ENCODE measurements around the gene MAML2. TPM values are rescaled to one million over a fixed set of nuclear protein-coding genes. Genes with fewer than 3 reads are reported as not detected.
"Not testable (repeated sequence)": the region's sequence is repeated elsewhere in the genome, so short reads cannot be mapped to it uniquely, and the experiment has no call there.

The MAML2 gene
- total RNA-seq, 2 experiments from 2014 or later = 23.9 to 37.1 TPM

DNA sequence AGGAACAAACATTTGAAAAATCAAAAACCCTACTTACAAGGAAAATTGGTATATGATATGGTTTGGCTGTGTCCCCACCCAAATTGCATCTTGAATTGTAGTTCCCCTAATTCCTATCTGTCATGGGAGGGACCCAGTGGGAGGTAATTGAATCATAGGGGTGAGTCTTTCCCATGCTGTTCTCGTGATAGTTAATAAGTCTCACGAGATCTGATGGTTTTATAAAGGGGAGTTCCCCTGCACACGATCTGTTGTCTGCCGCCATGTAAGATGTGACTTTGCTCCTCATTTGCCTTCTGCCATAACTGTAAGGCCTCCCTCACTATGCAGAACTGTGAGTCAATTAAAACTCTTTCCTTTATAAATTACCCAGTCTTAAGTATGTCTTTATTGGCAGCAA lies 74.5 kb downstream of the MAML2 start:
- H3K4me3 Mint-ChIP-seq, H3K27me3 Mint-ChIP-seq, DNase-seq, POLR2A ChIA-PET, ATAC-seq: not testable (repeated sequence)
- Mint-ChIP-seq H3K36me3 (ENCODE audit: low read depth) (peaks cover 59% of the 10 kb centered on the region), H3K27ac (peak overlapping the region; percentile 93), H3K4me1 (peaks cover 81% of the 10 kb centered on the region), H3K9me3 (ENCODE audit: low read depth) (peaks cover 24% of the 10 kb centered on the region)
- intact Hi-C loops (cut with DNase I, micrococcal nuclease) = loop anchor here in 1 of 2 experiments (2.0 kb wide), 1 partner anchor 16 kb away; no protein-coding TSS in a partner anchor
- CTCF ChIA-PET = interaction anchor here (1.6 to 2.8 kb wide), 4 partner anchors 14 to 433 kb away, joined by 3 to 13 read pairs (median 8); partner anchors contain the start of gene MAML2

DNA sequence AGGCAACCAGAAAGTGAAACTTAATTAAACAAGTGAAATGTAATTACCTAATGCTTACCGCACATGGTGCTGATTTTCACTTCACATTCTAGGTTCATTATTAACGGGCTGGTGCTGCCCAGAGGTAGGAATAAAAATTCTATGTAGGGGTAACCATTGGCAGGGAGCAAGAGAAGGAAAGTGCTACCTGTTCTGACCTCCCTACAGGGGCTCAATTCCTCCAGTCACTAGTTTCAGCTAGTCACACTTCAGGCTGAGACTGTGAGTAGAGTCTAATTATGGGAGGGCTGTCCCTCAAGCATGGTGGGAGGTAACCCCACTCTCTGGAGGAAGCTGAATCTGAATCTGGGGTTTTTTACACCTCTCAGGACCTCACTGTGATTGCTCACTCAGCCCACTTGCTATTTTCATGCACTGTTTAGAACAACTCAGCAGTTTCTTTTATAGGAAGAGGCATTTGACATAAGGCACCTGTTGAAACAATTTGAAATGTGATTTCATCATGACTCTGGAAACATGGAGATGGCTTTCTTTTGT lies 75.4 kb downstream of the MAML2 start:
- ChIA-PET CTCF (interaction anchor here (0.9 to 2.8 kb wide), 8 partner anchors 9 to 73 kb away, joined by 3 to 13 read pairs (median 4); no protein-coding TSS in a partner anchor), POLR2A (interaction anchor here (0.7 to 0.9 kb wide), 3 partner anchors 20 to 33 kb away, joined by 3 to 4 read pairs (median 4); no protein-coding TSS in a partner anchor)
- Mint-ChIP-seq H3K27ac (peak overlapping the region; percentile 93), H3K4me1 (peaks cover 82% of the 10 kb centered on the region), H3K36me3 (ENCODE audit: low read depth) (peaks cover 58% of the 10 kb centered on the region), H3K9me3 (ENCODE audit: low read depth) (peaks cover 24% of the 10 kb centered on the region), H3K27me3 (no peaks in the 10 kb centered on the region), H3K4me3 (peak overlapping the region; percentile 20)
- ATAC-seq (peak; percentile 94), DNase-seq (peak; percentile 69)
- intact Hi-C loops (cut with DNase I, micrococcal nuclease) = loop anchor here (1.0 to 2.0 kb wide), 3 partner anchors 9 to 68 kb away; no protein-coding TSS in a partner anchor

DNA sequence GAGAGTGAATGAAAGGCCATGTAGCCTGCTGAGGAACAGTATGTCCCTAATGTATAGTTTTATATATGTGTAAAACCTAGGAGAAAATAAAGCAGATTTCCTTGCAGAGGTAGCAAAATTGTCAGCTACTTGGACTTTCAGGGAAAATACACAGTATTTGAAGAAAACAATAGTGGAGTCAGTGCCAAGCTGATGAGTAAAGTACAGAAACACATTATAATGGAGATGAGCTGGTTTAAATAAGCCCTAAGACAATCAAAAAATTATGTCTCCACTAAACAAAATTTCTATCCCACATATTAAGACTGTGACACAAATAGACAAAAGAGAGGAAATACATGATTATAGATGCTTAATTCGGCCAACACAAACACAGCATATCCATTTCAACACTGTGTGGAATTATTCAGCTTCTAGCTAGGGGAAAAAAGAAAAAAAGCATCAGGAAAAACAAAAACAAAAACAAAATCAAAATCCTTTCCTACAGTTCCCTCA lies 75.9 kb downstream of the MAML2 start:
- H3K36me3 Mint-ChIP-seq (ENCODE audit: low read depth) = peaks cover 54% of the 10 kb centered on the region
- H3K4me1 Mint-ChIP-seq = peaks cover 79% of the 10 kb centered on the region
- peak overlapping the region; percentile 93 for H3K27ac Mint-ChIP-seq
- CTCF ChIA-PET = interaction anchor here (0.9 to 2.8 kb wide), 9 partner anchors 8 to 76 kb away, joined by 3 to 13 read pairs (median 5); partner anchors contain the start of gene MAML2
- H3K9me3 Mint-ChIP-seq (ENCODE audit: low read depth) = peaks cover 24% of the 10 kb centered on the region
- peak overlapping the region; percentile 20 for H3K4me3 Mint-ChIP-seq
- DNase-seq = no peak
- POLR2A ChIA-PET = interaction anchor here (0.7 to 0.9 kb wide), 3 partner anchors 20 to 32 kb away, joined by 3 to 4 read pairs (median 4); no protein-coding TSS in a partner anchor
- intact Hi-C loops (cut with DNase I, micrococcal nuclease) = loop anchor here (1.0 kb wide), 2 partner anchors 9 to 68 kb away; no protein-coding TSS in a partner anchor
- H3K27me3 Mint-ChIP-seq = no peaks in the 10 kb centered on the region
- ATAC-seq = no peak

DNA sequence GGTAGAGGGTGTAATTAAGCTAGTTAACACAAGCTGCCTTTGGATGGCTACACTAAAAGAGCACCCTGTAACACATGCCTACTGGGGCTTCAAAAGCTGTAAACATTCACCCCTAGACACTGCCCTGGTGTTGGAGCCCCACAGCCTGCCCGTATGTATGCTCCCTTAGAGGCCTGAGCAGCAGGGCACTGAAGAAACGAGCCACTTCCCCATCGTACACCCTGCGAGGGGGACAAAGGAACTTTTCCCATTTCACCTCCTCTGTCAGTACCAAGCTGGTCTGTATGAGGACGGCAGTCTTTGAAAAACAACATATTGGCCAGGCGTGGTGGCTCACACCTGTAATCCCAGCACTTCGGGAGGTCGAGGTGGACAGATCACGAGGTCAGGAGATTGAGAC lies 77.0 kb downstream of the MAML2 start:
- peaks cover 46% of the 10 kb centered on the region for H3K36me3 Mint-ChIP-seq (ENCODE audit: low read depth)

DNA sequence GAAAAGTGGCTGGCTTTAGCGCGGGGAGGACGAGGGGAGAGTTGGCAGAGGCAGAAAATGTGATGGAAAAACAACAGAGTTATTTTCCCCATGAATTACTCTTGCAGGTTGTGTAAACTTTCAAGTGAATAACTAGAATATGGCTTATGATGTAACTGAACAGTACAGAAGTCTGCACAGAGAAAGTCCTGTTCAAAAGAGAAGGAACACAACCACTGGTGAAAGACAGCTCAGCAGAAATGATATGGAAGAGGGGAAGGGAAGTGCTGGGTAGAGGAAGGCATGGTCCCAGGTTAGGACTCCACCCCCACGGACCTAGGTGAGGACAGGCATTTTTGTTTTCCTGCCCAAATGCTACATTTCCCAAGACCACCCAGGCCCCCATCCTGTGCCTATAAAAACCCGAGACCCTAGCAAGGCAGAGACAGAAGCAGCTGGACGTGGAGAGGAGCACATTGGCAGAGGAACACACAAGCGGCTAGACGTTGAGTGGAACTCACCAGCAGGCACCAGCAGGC lies 77.7 kb downstream of the MAML2 start:
- Mint-ChIP-seq H3K36me3 (ENCODE audit: low read depth) (peaks cover 39% of the 10 kb centered on the region), H3K27me3 (no peaks in the 10 kb centered on the region), H3K4me3 (no peak overlapping the region), H3K9me3 (ENCODE audit: low read depth) (peaks cover 13% of the 10 kb centered on the region), H3K4me1 (peaks cover 85% of the 10 kb centered on the region), H3K27ac (peak overlapping the region; percentile 11)
- intact Hi-C loops (cut with DNase I, micrococcal nuclease) = no loop called here
- ATAC-seq (no peak), DNase-seq (no peak)
- ChIA-PET CTCF (interaction anchor here (1.1 to 2.1 kb wide), 2 partner anchors 34 to 77 kb away, joined by 3 to 6 read pairs; partner anchors contain the start of gene MAML2), POLR2A (no interaction called here)

More for the DNA sequence above, 77.0 kb downstream of the MAML2 start:
- Mint-ChIP-seq H3K4me1 (peaks cover 78% of the 10 kb centered on the region), H3K27me3 (no peaks in the 10 kb centered on the region), H3K27ac (no peak overlapping the region), H3K4me3 (no peak overlapping the region), H3K9me3 (ENCODE audit: low read depth) (peaks cover 17% of the 10 kb centered on the region)
- DNase-seq = no peak
- no peak for ATAC-seq
- POLR2A ChIA-PET = interaction anchor here (0.5 kb wide), 1 partner anchor 12 kb away, joined by 3 read pairs; no protein-coding TSS in a partner anchor
- intact Hi-C loops (cut with DNase I, micrococcal nuclease) = no loop called here
- CTCF ChIA-PET = interaction anchor here (1.4 to 2.8 kb wide), 4 partner anchors 10 to 77 kb away, joined by 3 to 13 read pairs (median 6); partner anchors contain the start of gene MAML2

DNA sequence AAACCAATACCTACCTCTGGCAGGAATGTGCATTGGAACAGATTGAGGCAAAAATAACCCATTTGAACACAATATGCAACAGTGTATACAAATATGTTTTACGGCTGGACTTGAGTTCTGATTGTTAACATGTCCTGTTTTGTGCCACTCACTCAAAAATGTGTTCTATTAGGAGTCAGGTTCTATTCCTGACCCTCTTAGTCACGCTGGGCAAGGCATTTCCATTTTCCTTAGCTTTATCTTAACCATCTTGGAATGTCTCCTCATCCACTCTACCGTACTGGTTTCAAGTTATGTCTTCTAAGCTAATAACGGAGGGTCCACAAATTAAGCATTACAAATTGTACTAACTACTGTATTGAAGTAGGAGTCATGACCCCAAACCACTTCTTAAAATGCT lies 78.6 kb downstream of the MAML2 start:
- DNase-seq = no peak
- H3K27me3 Mint-ChIP-seq = no peaks in the 10 kb centered on the region
- ChIA-PET POLR2A (no interaction called here), CTCF (interaction anchor here (1.1 to 2.1 kb wide), 2 partner anchors 35 to 78 kb away, joined by 3 to 6 read pairs; partner anchors contain the start of gene MAML2)
- peaks cover 8% of the 10 kb centered on the region for H3K9me3 Mint-ChIP-seq (ENCODE audit: low read depth)
- peaks cover 32% of the 10 kb centered on the region for H3K36me3 Mint-ChIP-seq (ENCODE audit: low read depth)
- H3K4me1 Mint-ChIP-seq = peaks cover 88% of the 10 kb centered on the region
- H3K4me3 Mint-ChIP-seq = no peak overlapping the region
- no peak overlapping the region for H3K27ac Mint-ChIP-seq
- intact Hi-C loops (cut with DNase I, micrococcal nuclease) = no loop called here
- no peak for ATAC-seq

DNA sequence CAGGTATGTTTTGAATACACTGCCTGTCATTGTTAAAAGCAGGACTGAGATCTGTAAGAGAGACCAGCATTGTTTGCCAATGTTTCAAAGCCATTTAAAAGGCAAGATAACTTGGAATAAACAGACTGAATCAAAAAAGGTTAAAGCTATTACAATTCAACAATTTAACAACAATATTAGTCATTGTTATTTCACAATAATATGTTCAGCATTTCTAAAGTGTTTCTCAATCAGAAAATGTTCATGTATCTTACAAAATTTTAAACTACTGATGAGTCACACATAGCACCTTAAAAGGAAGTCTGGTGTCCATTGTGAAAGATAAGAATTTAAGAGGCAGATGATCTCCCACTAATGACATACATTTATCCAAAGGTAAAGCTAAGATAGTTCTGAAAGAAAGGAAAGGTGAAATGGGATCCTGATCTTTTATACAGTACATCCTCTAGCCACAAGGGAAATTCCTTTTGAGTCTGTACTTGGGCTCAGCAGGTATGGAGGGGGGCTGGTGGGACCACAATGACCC lies 79.7 kb downstream of the MAML2 start:
- intact Hi-C loops (cut with DNase I, micrococcal nuclease) = loop anchor here in 1 of 2 experiments (2.0 kb wide), 1 partner anchor 16 kb away; no protein-coding TSS in a partner anchor

DNA sequence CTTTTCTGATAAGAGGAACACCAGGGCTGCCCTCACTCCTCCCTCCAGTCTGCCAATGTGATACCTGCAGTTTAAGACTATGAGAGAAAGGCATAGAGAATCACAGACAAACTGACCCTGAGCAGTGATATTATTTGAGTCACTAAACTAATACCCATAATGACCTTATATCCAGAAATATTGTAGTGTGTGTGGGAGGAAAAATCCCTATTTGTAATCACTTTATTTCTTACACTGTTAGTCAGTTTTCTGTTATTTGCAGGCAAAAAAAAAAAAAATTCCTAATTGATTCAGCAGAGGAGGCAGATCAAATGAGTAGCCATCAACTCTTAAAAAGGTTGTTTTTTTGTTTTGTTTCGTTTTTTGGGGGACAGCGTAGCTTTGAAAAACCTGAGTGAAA lies 82.5 kb downstream of the MAML2 start:
- Mint-ChIP-seq H3K4me1 (peaks cover 88% of the 10 kb centered on the region), H3K4me3 (no peak overlapping the region), H3K36me3 (ENCODE audit: low read depth) (peaks cover 30% of the 10 kb centered on the region), H3K27me3 (no peaks in the 10 kb centered on the region), H3K27ac (peak overlapping the region; percentile 89), H3K9me3 (ENCODE audit: low read depth) (no peaks in the 10 kb centered on the region)
- intact Hi-C loops (cut with DNase I, micrococcal nuclease) = no loop called here
- CTCF ChIA-PET = interaction anchor here (0.6 to 1.2 kb wide), 3 partner anchors 33 to 195 kb away, joined by 3 to 5 read pairs (median 4); partner anchors contain the start of gene MAML2
- ATAC-seq = no peak
- POLR2A ChIA-PET = no interaction called here
- DNase-seq = no peak

More for the DNA sequence above, 79.7 kb downstream of the MAML2 start:
- H3K27me3 Mint-ChIP-seq = no peaks in the 10 kb centered on the region
- no peak overlapping the region for H3K4me3 Mint-ChIP-seq
- DNase-seq = no peak
- H3K9me3 Mint-ChIP-seq (ENCODE audit: low read depth) = no peaks in the 10 kb centered on the region
- ChIA-PET POLR2A (no interaction called here), CTCF (interaction anchor here (1.6 to 2.1 kb wide), 2 partner anchors 55 to 79 kb away, joined by 4 to 6 read pairs; partner anchors contain the start of gene MAML2)
- no peak for ATAC-seq
- peaks cover 27% of the 10 kb centered on the region for H3K36me3 Mint-ChIP-seq (ENCODE audit: low read depth)
- peak overlapping the region; percentile 39 for H3K27ac Mint-ChIP-seq
- H3K4me1 Mint-ChIP-seq = peaks cover 88% of the 10 kb centered on the region

DNA sequence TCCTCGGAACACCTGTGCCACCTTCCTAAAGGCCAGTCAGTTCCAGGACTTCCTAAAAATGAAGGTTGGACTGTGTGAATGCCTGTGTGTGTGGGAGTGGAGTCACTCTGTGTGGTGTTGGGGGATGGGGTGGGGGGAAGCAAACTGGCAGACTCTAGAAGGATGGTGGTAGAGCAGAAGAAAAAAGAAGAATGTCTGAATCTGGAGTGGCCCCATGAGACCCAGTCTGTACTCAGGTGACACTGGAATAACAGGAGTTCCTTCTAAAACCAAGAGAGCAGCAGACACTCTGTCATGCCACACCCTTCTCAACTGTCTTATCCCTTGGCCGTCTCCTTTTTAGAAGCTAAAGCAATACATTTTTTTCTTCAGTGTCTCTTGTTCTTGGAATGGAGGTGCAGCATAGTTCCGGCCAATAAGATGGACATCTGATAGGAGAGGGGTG lies 82.9 kb downstream of the MAML2 start:
- Mint-ChIP-seq H3K4me1 (peaks cover 88% of the 10 kb centered on the region), H3K9me3 (ENCODE audit: low read depth) (no peaks in the 10 kb centered on the region), H3K27me3 (no peaks in the 10 kb centered on the region), H3K36me3 (ENCODE audit: low read depth) (peaks cover 32% of the 10 kb centered on the region), H3K27ac (peak overlapping the region; percentile 89), H3K4me3 (no peak overlapping the region)
- DNase-seq (no peak), ATAC-seq (no peak)
- POLR2A ChIA-PET = no interaction called here
- intact Hi-C loops (cut with DNase I, micrococcal nuclease) = no loop called here
- CTCF ChIA-PET = interaction anchor here (0.6 to 0.8 kb wide), 2 partner anchors 22 to 33 kb away, joined by 3 read pairs; no protein-coding TSS in a partner anchor

DNA sequence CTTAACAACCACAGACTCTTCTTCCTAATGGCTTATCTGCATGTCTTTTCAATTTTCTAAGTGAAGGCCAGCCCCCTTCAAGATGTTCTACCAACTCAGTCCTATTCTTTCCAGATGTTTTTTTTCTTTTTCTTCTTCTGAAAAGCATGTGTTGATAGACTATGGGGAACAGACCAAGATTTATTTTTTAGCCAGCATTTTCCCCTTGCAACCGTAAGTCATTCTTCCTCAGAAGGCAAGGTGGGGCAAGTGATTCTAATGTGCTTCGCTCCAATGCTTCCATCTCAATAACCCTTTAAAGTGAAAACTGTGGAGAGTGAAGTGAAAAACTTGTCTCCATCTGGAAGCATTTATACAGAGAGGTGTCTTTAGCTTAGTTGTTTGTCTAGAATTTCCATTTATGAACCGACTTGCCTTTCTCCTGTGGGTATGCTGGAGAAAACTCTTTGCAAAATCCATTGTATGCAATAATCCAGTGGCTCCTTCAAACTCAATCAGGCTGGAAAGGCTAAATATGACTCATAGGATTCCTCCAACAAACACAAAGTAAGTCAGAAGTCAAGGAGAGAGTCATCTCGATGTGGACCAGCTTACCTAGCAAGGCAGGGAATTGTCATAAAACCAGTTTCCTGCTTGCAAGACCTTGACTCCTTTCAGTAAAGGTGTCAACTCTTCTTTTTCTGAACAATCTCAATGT lies 83.7 kb downstream of the MAML2 start:
- DNase-seq = no peak
- intact Hi-C loops (cut with DNase I, micrococcal nuclease) = loop anchor here (2.0 to 5.0 kb wide), 5 partner anchors 26 to 247 kb away; partner anchors contain the start of genes JRKL (in 1 of the 2) and MAML2 (in 1 of the 2)
- Mint-ChIP-seq H3K4me3 (peak overlapping the region; percentile 16), H3K4me1 (peaks cover 86% of the 10 kb centered on the region), H3K27ac (peak overlapping the region; percentile 89), H3K36me3 (ENCODE audit: low read depth) (peaks cover 30% of the 10 kb centered on the region), H3K27me3 (no peaks in the 10 kb centered on the region), H3K9me3 (ENCODE audit: low read depth) (no peaks in the 10 kb centered on the region)
- ATAC-seq = peak; percentile 47
- POLR2A ChIA-PET = no interaction called here
- CTCF ChIA-PET = interaction anchor here (0.8 to 1.6 kb wide), 3 partner anchors 8 to 71 kb away, joined by 3 to 4 read pairs (median 3); no protein-coding TSS in a partner anchor

All from activated CD4-positive, alpha-beta T cell treated with anti-CD3 and anti-CD28 coated beads for 36 hours (primary cell).